Activated CD8-positive, alpha-beta memory T cell treated with anti-CD3 and anti-CD28 coated beads for 24 hours (primary cell): ENCODE results near the gene ZNF17.
"Not testable (repeated sequence)": the region's sequence is repeated elsewhere in the genome, so short reads cannot be mapped to it uniquely, and the experiment has no call there.

Experiments
- DNase-seq: peaks from one replicate; pipeline ENCODE4 v3.0.0-alpha.2; 2020

Gene ZNF17

GRCh38 chr19:57410877-57411671 is at the start of gene ZNF17:
Gene ZNF17 (plus strand): TSS chr19:57411161. CDS start chr19:57413616, 2,455 bp downstream.
- DNase-seq, result peak; percentile 92

DNA sequence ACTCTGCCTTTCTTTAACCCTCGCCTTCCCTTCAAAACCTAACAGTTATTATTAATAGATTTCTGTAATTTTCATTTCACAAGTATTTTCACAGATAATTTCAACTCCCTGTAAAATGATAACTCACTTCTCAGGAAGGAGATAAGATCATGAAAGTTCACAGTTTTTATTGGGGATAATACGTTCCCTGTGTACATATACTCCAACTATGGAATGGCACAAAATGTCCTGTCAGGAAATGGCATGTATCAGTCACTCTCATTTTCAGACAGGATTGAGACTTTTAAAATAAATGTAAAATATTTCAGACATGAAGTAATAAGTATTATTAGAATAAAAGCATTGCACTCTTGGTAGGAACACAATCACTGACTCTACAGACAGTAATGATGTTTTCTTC is 48.5 kb upstream of the ZNF17 start:
- DNase-seq, result no peak

DNA sequence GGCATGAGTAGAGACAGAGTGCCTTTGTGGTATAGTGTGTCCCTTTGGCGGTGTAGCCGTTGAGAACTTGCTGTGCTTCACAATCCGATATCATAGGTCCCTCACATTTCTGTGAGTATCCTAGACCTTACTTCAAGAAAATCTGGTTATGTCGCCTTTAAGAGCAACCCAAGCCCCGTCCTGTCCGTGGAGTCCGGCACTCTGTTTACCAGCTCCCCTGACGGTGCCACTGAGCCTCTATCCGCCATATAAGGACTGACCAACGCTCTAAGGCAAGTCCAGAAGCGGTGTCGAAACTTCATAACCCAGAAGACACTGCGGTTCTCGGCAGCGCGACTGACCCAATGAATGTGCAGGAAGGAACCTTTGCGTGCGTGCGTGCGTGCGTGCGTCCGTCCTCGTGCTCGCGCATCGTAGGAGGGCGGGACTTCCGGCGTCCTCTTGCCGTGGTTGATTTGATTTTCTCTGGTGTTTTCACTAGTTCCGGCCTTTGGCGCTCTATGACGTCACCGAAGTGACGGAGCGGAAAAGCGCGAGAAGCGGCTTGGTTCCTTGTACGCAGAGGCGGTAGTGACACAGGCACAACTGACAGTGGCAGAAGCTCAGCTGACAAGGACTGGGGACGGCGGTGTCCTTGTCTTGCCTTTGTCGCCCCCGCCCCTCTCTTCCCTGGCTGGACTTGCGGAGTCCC is 47.8 kb upstream of the ZNF17 start, which contains the start of the genes TRAPPC2B and ZNF547:
TSS of gene TRAPPC2B (plus strand) at position 555 of the 691 bp plus-strand sequence. CDS start 1,283 bp downstream, outside the sequence.
TSS of gene ZNF547 (plus strand) at position 555 of the 691 bp plus-strand sequence. CDS start 5,005 bp downstream, outside the sequence.
- DNase-seq, result peak; percentile 98

- DNase-seq, result no peak
These were observed 47.2 kb upstream of the ZNF17 start for GRCh38 chr19:57363688-57364181.

- DNase-seq, result no peak
These were observed 44.2 kb upstream of the ZNF17 start for GRCh38 chr19:57366776-57367175.

DNA sequence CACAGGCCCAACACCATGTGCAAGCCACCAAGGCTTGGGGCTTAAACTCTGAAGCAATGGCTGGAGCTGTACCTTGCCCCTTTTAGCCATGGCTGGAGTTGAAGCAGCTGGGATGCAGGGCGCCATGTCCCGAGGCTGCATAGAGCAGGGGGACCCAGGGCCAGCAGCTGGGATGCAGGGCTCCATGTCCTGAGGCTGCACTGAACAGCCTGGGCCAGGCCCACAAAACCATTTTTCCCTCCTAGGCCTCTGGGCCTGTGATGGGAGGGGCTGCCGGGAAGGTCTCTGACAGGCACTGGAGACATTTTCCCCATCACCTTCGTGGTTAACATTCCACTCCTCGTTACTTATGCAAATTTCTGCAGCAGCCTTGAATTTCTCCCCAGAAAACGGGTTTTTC is 36.8 kb upstream of the ZNF17 start:
- DNase-seq, result no peak

GRCh38 chr19:57374647-57375046 is 36.3 kb upstream of the ZNF17 start:
- not testable (repeated sequence) for DNase-seq

GRCh38 chr19:57376151-57376550 is 34.8 kb upstream of the ZNF17 start:
- no peak for DNase-seq

DNA sequence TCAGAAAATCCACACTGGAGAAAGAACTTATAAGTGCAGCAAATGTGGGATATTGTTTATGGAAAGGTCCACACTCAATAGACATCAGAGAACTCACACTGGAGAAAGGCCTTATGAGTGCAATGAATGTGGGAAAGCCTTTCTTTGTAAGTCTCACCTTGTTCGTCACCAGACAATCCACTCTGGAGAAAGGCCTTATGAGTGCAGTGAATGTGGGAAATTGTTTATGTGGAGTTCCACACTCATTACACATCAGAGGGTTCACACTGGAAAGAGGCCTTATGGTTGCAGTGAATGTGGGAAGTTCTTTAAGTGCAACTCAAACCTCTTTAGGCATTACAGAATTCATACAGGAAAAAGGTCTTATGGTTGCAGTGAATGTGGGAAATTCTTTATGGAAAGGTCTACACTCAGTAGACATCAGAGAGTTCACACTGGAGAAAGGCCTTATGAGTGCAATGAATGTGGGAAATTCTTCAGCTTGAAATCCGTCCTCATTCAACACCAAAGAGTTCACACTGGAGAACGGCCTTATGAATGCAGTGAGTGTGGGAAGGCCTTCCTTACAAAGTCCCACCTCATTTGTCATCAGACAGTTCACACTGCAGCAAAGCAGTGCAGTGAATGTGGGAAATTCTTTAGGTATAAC is 33.3 kb upstream of the ZNF17 start:
- DNase-seq, result no peak

- DNase-seq, result no peak
These were observed 30.0 kb upstream of the ZNF17 start for GRCh38 chr19:57380923-57381322.

- no peak for DNase-seq
These were observed 28.0 kb upstream of the ZNF17 start for GRCh38 chr19:57382806-57383488.

DNA sequence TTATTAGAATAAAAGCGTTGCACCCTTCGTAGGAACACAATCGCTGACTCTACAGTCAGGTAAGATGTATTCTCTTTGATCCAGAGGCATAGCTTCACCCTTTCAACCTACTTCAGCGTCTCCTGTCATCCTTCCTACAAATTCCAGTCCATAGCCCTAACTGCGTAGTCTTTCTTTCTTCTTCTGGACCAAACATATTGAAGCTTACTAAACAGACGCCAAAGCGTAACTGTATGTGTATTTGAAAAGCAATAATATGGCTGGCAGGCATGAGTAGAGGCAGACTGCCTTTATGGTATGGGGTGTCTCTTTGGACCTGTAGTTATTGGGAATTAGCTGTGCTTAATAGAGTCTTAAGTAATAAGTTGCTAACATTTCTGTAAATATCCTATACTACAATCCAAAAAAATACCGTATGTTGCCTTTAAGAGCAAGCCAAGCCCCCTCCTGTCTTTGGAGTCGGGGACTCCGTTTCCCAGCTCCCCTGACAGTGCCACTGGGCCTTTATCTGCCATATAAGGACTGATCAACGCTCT is 21.7 kb upstream of the ZNF17 start:
- no peak for DNase-seq

GRCh38 chr19:57389730-57390598 is 21.0 kb upstream of the ZNF17 start, which contains the start of gene ZNF548:
Gene ZNF548 (plus strand): TSS chr19:57389854. CDS start chr19:57390100, 246 bp downstream.
- peak; percentile 98 for DNase-seq

GRCh38 chr19:57395710-57396109 is 15.3 kb upstream of the ZNF17 start:
- no peak for DNase-seq

GRCh38 chr19:57398868-57399267 is 12.1 kb upstream of the ZNF17 start:
- no peak for DNase-seq

DNA sequence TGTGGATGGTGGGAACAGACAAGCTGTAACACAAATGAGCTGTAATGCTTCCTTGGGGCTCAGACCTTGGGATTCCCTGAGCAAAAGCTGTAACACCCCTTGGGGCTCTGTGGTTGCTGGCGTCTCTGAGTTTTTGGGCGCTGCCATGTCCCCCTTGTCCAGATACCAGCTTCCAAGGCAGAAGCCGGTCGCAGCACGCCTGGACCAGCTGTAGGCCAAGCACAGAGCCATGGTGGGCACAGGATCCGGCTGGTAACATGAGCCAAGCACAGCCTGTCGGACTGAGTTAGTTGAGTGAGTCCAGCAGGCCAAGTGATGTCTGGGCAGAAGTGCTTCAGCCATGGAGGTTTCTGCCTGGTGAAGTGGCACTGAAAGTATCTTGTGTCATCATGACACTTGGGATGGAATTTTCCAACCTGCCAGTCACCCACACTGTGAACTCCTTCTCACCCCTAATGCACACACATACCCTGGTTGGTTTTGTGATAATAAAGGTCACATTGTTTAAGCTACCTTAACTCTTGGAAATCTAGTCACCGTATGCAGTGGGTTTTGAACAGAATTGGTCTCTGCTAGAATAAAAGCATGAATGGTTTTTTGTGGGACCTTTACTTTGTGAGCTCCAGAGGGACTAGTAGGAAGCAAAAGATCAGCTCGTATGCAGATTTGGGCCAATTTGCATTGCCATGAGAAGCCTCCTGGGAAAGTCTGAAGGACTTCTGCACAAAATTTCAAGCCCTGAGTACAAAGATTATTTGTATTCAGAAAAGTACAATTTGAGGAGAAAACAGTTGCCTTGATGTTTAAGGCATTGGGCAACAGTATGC is 7.0 kb upstream of the ZNF17 start:
- DNase-seq, result no peak

GRCh38 chr19:57406516-57407123 is 4.3 kb upstream of the ZNF17 start:
- peak; percentile 84 for DNase-seq

DNA sequence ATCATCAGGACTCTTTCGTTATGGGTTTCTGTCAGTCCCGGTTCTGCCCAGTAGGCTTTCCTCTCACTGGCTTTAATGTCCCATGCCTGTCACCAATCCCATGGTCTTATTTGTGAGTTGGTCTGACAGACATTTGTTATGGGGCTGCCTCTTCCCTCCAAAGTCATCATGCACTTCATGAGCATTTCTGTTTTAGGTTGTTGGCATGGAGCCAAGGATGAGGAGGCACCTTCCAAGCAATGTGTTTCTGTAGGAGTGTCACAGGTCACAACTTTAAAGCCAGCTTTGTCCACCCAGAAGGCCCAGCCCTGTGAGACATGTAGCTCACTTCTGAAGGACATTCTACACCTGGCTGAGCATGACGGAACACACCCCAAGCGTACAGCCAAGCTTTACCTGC is 8.5 kb downstream of the ZNF17 start:
- no peak for DNase-seq

DNA sequence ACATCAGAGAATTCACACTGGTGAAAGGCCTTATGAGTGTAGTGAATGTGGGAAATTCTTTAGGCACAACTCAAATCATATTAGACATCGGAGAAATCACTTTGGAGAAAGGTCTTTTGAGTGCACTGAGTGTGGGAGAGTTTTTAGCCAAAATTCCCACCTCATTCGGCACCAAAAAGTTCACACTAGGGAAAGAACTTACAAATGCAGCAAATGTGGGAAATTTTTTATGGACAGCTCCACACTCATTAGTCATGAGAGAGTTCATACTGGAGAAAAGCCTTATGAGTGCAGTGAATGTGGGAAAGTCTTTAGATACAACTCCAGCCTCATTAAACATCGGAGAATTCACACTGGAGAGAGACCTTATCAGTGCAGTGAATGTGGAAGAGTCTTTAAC is 10.1 kb downstream of the ZNF17 start:
- DNase-seq, result no peak
